GM19023 (cell line): ENCODE data around the gene HORMAD1.
A peak's percentile ranks its signal among the peaks of the same experiment; 100 is the strongest.
"Not testable (repeated sequence)": the region's sequence is repeated elsewhere in the genome, so short reads cannot be mapped to it uniquely, and the experiment has no call there.

Experiments used
- ATAC-seq: cut with Tn5 transposase; IDR thresholded peaks from one replicate; pipeline ENCODE4 v1.9.1; 2021; ENCODE audit warnings: mild to moderate bottlenecking, moderate library complexity; ENCODE audit not compliant: unreplicated experiment

The HORMAD1 gene, protein sequence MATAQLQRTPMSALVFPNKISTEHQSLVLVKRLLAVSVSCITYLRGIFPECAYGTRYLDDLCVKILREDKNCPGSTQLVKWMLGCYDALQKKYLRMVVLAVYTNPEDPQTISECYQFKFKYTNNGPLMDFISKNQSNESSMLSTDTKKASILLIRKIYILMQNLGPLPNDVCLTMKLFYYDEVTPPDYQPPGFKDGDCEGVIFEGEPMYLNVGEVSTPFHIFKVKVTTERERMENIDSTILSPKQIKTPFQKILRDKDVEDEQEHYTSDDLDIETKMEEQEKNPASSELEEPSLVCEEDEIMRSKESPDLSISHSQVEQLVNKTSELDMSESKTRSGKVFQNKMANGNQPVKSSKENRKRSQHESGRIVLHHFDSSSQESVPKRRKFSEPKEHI

DNA sequence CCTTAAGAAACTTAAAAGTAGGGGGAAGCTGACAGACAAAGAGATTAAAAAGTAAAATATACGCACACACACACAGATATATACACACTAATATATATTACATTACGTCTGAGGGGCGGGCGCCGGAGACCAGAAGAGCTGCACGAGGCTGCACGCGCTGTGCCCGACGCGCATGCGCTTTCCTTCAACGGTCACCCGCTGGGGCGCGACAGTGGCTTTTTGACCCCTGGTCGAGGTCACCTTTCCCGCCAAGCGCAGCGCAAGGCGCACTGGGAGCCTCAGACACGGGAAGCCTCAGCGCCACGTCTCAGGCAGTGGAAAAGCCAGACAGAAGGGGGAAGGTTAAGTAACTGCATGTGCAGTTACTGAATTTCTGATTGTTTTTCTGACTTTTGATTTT is at the start of gene HORMAD1:
Gene HORMAD1 (minus strand): TSS at position 193 of the 400 bp plus-strand sequence. CDS start 1,390 bp downstream, outside the sequence.
- no peak for ATAC-seq

DNA sequence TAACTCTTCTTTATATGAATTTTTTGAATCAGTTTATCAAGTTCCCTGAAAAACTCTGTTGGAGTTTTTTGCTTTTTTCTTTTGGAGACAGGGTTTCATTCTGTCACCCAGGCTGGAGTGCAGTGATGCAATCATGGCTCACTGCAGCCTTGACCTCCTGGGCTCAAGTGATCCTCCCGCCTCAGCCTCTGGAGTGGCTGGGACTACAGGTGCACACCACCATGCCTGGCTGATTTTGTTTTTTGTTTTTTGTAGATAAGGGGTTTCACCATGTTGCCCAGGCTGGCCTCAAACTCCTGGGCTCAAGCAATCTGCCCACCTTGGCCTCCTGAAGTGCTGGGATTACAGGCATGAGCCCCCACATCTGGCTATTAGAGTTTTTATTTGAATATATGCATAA is 47.0 kb upstream of the HORMAD1 start:
- not testable (repeated sequence) for ATAC-seq

DNA sequence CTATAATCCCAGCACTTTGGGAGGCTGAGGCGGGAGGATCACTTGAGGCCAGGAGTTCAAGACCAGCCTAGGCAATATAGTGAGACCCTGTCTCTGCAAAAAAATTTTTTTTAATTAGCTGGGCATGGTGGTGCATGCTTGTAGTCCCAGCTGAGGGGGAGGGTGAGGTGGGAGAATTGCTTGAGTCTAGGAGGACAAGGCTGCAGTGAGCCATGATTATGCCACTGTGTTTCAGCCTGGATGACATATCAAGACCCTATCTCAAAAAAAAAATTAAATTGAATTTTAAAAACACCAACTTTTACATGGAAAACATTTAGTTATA is 45.2 kb upstream of the HORMAD1 start:
- peak; percentile 8 for ATAC-seq

DNA sequence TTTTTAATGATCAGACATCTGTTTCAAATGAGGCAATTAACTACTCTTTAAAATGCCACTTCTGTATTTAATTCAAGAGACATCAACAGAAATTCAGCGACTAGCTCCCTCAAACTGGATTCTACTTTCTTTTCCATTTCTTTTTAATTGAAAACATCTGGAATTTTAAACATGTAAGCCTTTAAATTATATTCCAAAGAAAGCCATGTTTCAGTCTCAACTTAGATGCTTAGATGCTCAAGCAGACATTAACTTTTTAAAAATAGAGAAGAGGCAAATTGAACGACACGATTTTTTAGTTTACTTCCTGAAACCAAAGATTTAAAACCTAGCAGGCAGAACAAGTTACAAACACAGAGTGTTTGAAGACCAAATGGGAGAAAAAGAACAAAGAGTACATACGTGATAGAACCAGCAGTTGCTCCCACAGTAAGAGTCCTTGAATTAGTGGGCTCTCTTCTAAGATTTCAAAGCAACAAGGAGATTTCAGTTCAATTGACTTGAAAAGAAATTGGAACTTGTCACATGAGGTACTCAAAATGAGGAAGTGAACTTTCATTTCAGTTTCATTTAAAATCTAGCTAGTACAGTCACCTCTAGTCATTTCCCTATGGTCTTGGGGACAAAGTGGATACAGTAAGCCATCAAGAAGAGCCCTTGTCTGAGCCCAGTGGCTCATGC is 44.7 kb upstream of the HORMAD1 start, which contains the start of gene CTSS:
Gene CTSS (minus strand): TSS at position 483 of the 681 bp plus-strand sequence. CDS start 1,015 bp downstream, outside the sequence.
- ATAC-seq = peak; percentile 70

DNA sequence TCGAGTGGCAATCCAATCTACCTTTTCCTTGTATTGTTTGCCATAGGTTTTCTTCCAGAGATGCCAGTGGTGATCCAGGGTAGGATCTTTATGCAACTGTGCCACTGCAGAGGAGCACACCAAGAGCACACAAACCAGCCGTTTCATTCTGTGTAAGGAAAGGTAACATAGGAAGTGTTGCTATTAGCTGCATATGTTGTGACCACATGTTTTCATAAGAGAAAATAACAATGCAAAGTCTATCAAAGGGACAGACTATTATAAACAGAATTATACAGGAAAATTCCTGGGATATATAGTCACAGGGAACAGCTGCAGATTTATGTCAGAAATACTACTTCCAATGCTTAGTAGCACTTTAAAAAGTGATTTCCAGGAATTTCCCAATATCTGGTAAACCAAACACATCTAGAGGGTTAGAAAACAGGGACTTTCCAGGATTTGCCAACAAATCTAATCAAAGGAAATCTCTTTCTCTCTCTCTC is 44.0 kb upstream of the HORMAD1 start:
- no peak for ATAC-seq

DNA sequence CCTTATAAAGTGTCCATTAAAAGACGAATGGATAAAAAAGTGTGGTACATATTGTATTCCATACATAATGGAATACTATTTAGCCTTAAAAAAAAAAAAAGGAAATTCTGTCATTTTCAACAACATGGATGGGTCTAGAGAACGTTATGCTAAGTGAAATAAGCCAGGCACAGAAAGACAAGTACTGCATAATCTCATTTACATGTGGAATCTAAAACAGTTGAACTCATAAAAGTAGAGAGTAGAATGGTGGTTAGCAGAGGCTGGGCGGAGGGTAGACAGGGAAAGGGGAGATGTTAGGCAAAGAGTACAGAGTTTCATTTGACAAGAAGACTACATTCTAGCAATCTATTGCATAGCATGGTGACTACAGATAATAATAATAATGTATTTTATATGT is 42.3 kb upstream of the HORMAD1 start:
- ATAC-seq = no peak

DNA sequence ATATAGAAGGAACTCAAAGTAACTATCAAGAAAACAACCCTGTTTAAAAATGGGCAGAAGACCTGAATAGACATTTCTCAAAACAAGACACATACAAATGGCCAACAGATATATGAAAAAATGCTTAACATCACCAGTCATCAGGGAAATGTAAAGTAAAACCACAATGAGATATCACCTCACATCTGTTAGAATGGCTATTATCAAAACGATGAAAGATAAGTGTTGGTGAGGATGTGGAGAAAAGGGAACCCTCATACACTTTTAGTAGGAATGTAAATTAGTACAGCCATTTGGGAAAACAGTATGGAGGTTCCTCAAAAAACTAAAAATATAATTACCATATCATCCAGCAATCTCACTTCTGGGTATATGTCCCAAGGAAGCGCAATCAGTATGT is 41.9 kb upstream of the HORMAD1 start:
- no peak for ATAC-seq

DNA sequence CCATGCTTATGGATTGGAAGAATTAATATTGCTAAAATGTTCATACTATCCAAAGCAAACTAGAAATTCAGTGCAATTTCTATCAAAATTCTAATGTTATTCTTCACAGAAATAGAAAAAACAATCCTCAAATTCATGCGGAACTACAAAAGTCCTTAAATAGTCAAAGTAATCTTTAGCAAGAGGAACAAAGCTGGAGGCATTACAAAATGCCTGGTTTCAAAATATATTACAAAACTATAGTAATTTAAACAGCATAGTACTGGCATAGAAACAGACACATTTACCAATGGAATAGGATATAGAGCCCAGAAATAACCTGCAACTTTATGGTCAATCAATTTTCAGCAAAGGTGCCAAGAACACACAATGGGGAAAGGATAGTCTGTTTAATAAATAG is 41.1 kb upstream of the HORMAD1 start:
- no peak for ATAC-seq

DNA sequence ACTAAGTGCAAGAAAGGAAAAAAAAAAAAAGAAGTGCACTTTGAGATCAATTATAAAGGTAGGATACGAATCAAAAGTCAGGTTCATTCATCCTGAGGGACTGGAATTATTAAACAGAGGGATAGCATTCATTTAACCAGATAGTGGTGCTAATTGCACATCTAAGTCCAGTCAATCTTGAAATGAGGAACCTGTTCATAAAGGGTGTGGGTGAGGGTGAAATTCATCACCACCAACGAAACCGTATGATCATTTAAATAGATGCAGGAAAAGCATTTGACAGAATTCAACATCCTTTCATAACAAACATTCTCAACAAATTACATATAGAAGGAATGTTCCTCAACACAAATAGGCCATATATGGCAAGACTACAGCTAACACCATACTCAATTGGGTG is 39.3 kb upstream of the HORMAD1 start:
- no peak for ATAC-seq

DNA sequence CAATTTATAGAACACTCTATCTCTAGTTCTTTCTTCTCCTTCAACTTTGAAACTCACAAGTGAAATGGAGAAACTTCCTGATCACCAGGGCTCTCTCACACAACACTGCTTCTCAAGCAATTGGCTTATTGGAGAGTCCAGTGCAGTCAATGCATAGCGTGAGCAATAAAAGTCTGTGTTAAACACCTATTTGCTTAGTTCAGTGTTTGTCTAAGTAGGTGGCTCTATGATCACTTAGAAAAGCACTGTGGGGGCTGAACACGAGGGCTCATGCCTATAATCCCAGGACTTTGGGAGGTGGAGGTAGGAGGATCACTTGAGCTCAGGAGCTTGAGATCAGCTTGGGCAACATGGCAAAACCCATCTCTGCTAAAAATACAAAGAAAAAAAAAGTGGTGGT is 32.7 kb upstream of the HORMAD1 start:
- no peak for ATAC-seq

DNA sequence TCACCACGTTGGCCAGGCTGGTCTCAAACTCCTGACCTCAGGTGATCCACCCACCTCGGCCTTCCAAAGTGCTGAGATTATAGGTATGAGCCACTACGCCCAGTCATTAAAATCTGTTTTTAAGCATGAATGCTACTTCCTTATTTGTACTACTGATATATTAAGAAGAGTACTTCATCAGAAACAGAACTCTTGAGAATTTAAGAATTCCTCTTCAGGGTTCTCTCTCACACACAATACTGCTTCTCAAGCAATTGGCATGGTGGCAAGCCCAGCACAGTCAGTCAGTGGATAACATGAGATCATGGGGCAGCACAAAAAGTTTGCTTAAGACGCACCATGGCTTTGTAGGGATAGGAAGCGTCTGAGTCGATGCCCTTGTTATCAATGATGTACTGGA is 30.7 kb upstream of the HORMAD1 start:
- ATAC-seq = no peak

DNA sequence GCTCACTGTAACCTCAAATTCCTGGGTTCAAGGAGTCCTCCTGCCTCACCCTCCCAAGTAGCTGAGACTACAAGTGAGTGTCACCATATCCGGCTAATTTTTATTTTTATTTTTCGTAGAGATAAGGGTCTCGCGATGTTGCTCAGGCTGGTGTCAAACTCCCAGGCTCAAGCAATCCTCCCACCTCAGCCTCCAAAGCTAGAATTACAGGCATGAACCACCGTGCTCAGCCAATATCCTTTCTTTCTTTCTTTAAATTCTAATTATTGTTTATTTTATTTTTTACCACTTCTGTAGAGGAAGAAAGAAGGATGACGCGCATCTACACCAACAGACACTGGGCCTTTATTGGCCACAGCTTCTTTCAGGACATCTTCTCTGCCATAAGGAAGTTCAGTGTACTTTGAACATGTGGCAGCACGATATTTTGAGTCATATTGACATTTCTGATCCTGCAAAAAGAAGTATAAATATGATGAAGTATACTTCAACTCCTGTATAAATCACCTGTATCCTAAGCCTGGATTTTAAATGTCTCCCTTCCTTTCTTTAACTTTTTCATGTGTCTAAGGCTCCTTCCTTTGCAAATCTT is 29.1 kb upstream of the HORMAD1 start:
- no peak for ATAC-seq

DNA sequence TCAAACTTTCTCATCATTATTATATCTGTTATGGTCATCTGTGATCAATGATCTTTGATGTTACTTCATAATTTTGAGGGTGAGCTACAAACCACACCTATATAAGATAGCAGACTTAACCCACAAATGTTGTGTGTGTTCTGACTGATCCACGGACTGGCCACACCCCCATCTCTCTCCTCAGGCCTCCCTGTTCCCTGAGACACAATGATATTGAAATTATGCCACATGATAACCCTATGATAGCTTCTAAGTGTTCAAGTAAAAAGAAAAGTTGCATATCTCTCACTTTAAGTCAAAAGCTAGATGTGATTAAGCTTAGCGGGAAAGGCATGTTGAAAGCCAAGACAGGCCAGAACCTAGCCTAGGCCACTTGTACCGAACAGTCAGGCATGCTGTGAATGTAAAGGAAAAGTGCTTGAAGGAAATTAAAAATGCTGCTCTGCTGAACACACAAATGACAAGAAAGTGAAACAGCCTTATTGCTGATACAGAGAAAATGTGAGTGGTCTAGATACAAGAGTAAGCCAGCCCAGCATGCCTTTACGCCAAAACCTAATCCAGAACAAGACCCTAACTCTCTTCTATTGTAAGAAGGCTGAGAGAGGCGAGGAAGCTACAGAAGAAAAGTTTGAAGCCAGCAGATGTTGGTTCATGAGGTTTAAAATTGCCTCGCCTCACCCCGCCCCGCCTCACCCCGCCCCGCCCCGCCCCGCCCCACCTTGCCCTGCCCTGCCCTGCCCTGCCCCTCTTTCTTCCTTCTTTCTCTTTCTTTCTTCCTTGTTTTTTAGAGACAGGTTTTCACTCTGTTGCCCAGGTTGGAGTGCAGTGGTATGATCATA is 28.4 kb upstream of the HORMAD1 start:
- ATAC-seq = no peak

DNA sequence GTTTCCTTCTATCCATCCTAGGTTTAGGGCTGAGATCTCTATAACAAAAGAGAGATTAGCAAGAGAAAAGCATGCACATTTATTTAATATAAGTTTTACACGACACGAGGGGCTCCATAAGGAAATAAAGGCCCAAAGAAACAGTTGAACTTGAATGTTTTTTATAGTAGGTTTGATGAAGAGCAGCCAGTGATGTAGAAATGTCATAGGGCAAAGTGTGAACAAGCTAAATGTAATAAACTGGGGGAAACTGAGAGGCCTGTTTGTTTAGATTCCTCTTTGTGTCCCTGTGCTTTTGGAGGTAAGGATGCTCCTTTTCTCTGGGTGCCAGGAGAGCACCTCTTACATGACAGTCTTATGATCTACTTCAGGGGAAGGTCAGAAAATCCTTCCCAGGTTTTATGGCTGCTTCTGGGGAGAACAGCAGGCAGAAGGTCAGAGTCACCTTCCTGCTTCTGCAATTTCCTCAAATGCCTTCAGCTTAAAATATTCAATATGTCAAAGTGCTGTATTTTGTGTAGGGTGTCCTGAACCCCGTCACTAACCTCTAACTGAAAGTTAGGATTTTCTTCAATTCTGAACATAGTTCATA is 9.5 kb upstream of the HORMAD1 start:
- no peak for ATAC-seq

DNA sequence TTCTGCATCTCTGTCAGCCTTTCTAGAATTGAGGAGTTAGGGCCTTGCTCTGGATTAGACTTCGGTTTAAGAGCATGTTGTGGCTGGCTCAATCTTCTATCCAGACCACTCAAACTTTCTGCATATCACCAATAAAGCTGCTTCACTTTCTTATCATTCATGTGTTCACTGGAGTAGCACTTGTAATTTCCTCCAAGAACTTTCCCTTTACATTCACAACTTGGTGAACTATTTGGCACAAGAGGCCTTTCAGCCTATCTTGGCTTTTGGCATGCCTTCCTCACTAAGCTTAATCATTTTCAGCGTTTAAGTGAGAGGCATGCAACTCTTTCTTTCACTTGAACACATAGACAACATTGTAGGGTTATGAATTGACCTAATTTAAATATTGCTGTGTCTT is 3.6 kb upstream of the HORMAD1 start:
- ATAC-seq = no peak

DNA sequence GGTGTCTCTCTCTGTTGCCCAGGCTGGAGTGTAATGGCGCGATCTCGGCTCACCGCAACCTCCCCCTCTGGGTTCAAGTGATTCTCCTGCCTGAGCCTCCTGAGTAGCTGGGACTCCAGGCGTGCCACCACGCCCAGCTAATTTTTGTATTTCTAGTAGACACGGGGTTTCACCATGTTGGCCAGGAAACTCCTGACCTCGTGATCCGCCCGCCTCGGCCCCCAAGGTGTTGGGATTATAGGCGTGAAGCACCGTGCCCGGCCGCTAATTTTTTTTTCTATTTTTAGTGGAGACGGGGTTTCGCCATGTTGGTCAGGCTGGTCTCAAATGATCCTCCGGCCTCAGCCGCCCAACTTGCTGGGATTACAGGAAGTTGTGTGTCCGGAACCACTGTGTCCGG is 597 bp downstream of the HORMAD1 start:
- no peak for ATAC-seq

DNA sequence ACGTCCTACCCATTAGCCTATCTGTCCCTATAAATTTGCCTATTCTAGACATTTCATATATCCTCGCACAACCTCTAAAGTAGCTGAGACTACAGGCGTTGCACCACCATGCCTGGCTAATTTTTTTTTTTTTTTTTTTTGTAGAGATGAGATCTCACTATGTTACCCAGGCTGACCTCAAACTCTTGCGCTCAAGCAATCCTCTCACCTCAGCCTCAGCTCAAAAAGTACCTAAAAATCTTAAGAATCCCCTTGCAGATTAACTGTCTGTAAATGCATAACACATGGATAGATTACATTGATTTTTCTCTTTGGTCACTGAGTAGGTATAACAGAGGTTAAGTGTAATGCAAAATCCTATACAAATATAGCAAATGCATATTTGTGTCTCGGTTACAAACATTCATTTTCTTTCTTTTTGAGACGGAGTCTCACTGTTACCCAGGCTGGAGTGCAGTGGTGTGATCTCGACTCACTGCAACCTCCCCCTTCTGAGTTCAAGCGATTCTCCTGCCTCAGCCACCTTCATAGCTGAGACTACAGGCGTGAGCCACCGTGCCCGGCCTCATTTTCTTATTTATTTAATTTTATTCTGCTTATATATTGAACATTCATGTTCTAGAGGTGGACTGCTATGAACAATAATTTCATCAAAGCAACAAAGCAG is 2.3 kb downstream of the HORMAD1 start:
- ATAC-seq = no peak

DNA sequence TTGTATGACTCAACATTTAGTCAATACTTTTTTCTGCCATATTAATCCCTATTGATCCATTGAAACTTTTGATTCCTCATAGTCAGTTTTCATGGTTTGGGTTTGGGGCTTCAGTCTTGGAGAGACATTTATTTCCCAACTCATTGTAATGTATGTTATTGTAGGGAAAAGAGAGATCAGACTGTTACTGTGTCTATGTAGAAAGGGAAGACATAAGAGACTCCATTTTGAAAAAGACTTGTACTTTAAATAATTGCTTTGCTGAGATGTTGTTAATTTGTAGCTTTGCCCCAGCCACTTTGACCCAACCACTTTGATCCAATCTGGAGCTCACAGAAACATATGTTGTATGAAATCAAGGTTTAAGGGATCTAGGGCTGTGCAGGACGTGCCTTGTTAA is 11.7 kb downstream of the HORMAD1 start:
- not testable (repeated sequence) for ATAC-seq

DNA sequence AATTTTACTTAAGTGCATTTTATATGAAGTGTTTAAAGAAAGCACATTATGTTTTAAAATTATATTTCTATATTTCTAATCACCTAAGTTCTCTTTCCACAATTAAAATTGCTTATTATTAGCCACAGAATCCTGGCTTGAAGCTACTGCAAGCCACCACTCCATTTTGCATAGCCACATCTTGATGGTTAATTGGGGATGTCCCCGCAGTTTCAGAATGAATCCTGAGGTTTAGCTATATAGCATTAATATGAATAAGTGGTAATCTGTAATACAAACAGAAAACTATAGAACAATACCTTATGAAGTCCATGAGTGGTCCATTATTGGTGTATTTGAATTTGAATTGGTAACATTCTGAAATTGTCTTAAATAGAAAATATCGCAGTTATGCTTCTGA is 12.1 kb downstream of the HORMAD1 start:
- no peak for ATAC-seq

DNA sequence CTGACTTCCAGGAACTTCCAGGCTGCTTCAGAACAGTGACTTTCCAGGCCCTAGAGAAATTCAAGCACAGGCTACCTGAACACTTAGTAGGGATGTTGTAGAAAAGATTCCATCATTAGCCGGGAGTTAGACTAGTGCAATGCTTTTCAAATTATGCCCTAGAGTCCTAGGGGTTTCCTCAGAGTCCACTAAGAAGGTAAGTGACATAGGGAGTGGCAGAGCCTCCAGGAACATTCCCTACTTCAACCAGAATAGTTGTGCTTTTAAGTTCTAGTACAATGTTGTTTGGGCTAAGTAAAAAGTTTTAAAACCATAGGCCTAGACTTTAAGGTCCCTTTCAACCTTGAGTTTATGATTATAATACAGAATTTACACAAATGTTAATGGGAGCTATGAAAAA is 14.6 kb downstream of the HORMAD1 start:
- no peak for ATAC-seq
